Activated naive CD4-positive, alpha-beta T cell treated with anti-CD3 and anti-CD28 coated beads, Interleukin-2, amount 50 U/mL, for 72 hours (primary cell): ENCODE data around the gene SIAH3. TPM values are rescaled to one million over a fixed set of nuclear protein-coding genes. Genes with fewer than 3 reads are reported as not detected.

Experiments
- ATAC-seq, 2 donors: fragments of 150-1000 bp; cut with Tn5 transposase; 2 replicates each; pipeline ENCODE4 v1.10.0; 2021; ENCODE audit warnings: mild to moderate bottlenecking in 2 of 2, moderate library complexity in 2 of 2
- DNase-seq, 2 donors: peaks; one replicate each; pipeline ENCODE4 v3.0.0; 2021 to 2022; ENCODE audit warnings: low spot score in 2 of 2
- H3K27ac Mint-ChIP-seq, 2 donors: one replicate each; pipeline ENCODE4 v1.8.0; 2022; ENCODE audit warnings: mild to moderate bottlenecking in 2 of 2, mixed read lengths in 2 of 2
- H3K36me3 Mint-ChIP-seq, 2 donors: one replicate each; pipeline ENCODE4 v1.8.0; 2022; ENCODE audit warnings: mixed read lengths in 2 of 2
- H3K9me3 Mint-ChIP-seq, 2 donors: one replicate each; pipeline ENCODE4 v1.8.0; 2022; ENCODE audit warnings: mixed read lengths in 2 of 2
- total RNA-seq, 2 donors: library from RNA; stranded (reverse); gene quantifications; one replicate each; pipeline ENCODE4 v1.2.3, GENCODE V29; 2022

The SIAH3 gene
- total RNA-seq, 2 donors from 2014 or later: 0.02 to 0.31 TPM

DNA sequence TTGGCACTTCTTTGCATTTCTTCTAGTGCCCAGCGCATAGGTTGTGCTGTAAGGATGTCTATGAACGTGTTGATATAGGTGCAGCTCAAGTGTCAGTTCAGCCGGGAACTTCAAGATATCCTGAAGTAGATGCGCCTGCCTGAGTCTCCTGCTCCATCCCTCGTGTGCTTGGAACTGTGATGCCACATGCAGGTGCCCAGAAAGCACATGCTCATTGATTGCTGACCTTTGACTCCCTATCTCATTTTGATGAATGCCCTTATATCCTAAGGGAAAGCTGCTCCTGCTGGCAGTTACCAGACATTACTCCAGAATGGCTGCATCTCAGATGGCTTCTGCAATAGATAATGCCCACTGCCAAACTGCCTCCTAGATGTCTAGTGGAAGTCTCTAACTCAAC is 108.6 kb downstream of the SIAH3 start:
- H3K9me3 Mint-ChIP-seq: no peaks in the 10 kb centered on the region
- H3K27ac Mint-ChIP-seq: no peak overlapping the region
- DNase-seq (no peak), ATAC-seq (no peak)
- H3K36me3 Mint-ChIP-seq: no peaks in the 10 kb centered on the region

DNA sequence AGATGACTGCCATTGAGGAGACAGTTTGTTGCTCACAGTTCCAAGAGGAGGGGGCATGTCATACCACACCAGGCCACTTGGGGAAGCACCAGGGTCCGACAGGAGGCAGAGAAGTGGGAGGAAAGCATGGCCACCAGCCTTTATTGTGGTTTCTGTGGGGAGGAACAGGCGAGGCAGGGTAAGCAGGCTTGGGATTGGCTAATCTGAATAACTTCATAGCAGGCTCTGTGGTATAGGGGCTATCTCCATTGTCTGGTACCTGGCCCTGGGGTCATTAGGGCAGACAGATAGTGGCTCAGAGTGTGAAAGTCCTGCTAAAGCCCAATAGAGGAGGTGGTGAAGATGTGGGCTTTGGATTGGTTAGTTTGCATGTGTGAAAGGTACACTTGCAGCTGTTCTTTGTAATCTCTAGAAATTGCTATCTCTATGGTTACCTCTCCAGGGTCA is 114.0 kb downstream of the SIAH3 start:
- ATAC-seq (peak; percentile 52 to 69), DNase-seq (peak; percentile 20 to 55)
- Mint-ChIP-seq H3K27ac (no peak overlapping the region), H3K9me3 (no peaks in the 10 kb centered on the region), H3K36me3 (no peaks in the 10 kb centered on the region)

DNA sequence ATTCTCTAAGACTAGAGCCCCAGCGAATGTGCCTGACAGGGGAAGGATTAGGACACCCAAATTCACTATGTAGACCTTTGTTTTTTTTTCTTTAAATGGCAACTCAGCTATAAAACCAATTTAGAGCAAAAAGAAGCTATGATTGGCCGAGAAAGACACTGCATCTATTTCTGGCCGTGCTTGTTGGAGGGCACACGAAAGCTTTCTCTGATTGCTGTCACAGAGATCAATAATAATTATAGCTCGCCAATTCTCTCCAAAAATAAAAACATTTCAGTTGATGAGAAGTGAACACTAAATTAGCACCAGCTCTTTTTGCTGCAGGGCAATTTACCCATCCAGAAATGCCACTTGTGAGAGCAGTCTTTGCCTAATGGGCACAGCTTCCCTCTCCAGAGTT is 118.2 kb downstream of the SIAH3 start:
- ATAC-seq: no peak
- Mint-ChIP-seq H3K9me3 (no peaks in the 10 kb centered on the region), H3K27ac (no peak overlapping the region), H3K36me3 (no peaks in the 10 kb centered on the region)
- no peak for DNase-seq

DNA sequence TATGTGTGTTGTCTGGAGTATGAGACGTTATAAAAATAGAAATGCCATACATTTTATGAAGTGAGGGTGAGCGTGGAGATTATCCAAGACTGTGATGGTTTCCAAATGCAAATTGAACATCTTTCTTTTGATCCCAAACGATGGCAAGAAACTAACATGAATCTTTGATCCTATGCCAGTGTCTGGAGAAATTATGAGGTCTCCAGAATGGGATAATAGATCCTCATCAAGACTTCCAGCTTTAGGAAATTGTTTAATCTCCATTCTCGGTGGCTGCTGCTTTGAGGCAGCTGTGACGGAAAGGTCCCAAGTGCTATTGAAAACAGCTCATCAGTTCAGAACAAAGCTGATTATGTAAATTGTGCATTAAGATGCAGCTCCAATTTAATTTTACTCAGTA is 118.6 kb downstream of the SIAH3 start:
- Mint-ChIP-seq H3K36me3 (no peaks in the 10 kb centered on the region), H3K27ac (no peak overlapping the region), H3K9me3 (no peaks in the 10 kb centered on the region)
- no peak for DNase-seq
- no peak for ATAC-seq

DNA sequence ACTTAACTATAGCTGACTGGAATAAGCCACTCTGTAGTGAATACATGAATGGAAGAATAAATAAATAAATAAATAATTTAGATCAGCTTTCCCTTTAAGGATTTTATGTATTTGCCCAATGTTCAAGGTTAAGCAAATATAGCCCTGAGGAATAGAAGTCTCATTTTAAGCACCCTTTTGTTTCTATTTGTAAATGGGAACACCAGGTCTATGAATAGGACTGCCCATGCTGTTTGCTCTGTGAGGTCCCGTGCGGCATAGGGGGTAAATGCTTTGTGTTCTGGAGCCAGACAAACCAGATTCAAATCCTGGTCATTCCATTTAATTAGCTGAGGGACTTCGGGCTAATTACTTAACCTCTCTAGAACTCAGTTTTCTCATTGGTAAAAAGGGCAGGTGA is 120.1 kb downstream of the SIAH3 start:
- no peak for DNase-seq
- ATAC-seq: no peak

GRCh38 chr13:45728759-45729158 is 122.8 kb downstream of the SIAH3 start:
- H3K36me3 Mint-ChIP-seq: no peaks in the 10 kb centered on the region
- ATAC-seq (peak in 1 of 2 donors; percentile 47), DNase-seq (no peak)
- H3K27ac Mint-ChIP-seq: no peak overlapping the region
- no peaks in the 10 kb centered on the region for H3K9me3 Mint-ChIP-seq

More for the DNA sequence above, 120.1 kb downstream of the SIAH3 start:
- no peaks in the 10 kb centered on the region for H3K9me3 Mint-ChIP-seq
- no peaks in the 10 kb centered on the region for H3K36me3 Mint-ChIP-seq
- no peak overlapping the region for H3K27ac Mint-ChIP-seq

Other genes starting within 250 kb of the SIAH3 start
- gene ERICH6B, start 236.0 kb downstream of the SIAH3 start, total RNA-seq: not detected
- gene CBY2, start 149.4 kb downstream of the SIAH3 start, total RNA-seq: not detected
- gene ZC3H13, start 201.0 kb upstream of the SIAH3 start, total RNA-seq: 10 to 100 TPM; 36.9 to 47.9 TPM